GM23338 (cell line): Measurements from ENCODE around the gene HSPA12B. TPM values are rescaled to one million over a fixed set of nuclear protein-coding genes. Genes with fewer than 3 reads are reported as not detected.

Experiments
- ATAC-seq: fragments of 200-7000 bp; cut with Tn5 transposase; 3 replicates; pipeline ENCODE4 v1.9.1; 2020
- DNase-seq: peaks from one replicate; pipeline ENCODE4 v3.0.0-alpha.2; 2015; ENCODE audit warnings: low spot score
- H2AFZ ChIP-seq: fragments of 200-600 bp; sonication (generic); 2 replicates; pipeline ENCODE4 v1.8.0; 2016; ENCODE audit warnings: antibody characterized with exemption, mild to moderate bottlenecking, moderate library complexity
- H3F3A ChIP-seq: fragments of 200-600 bp; sonication (generic); replicated peaks from 2 replicates; pipeline ENCODE4 v1.8.0; 2017; ENCODE audit warnings: antibody characterized with exemption, mixed run types, low read depth
- H3K27ac ChIP-seq: fragments of 200-600 bp; sonication (generic); 2 replicates; pipeline ENCODE4 v1.6.1; 2016; ENCODE audit warnings: low read depth
- H3K27me3 ChIP-seq: fragments of 200-600 bp; sonication (generic); 2 replicates; pipeline ENCODE4 v1.8.0; 2016; ENCODE audit warnings: mild to moderate bottlenecking, mixed run types, moderate library complexity; ENCODE audit not compliant: insufficient read depth
- H3K36me3 ChIP-seq: fragments of 200-600 bp; sonication (generic); 2 replicates; pipeline ENCODE4 v1.8.0; 2016; ENCODE audit warnings: mild to moderate bottlenecking; ENCODE audit not compliant: insufficient read depth
- H3K4me1 ChIP-seq: fragments of 200-600 bp; sonication (generic); 2 replicates; pipeline ENCODE4 v1.8.0; 2016; ENCODE audit warnings: mild to moderate bottlenecking, moderate library complexity; ENCODE audit not compliant: insufficient read depth
- H3K4me2 ChIP-seq: fragments of 200-600 bp; sonication (generic); 2 replicates; pipeline ENCODE4 v1.7.1; 2017; ENCODE audit warnings: mixed run types
- H3K4me3 ChIP-seq: fragments of 200-600 bp; sonication (generic); 2 replicates; pipeline ENCODE4 v1.6.1; 2016; ENCODE audit warnings: mixed run types
- H3K79me2 ChIP-seq: fragments of 200-600 bp; sonication (generic); replicated peaks from 2 replicates; pipeline ENCODE4 v1.8.0; 2017; ENCODE audit warnings: mild to moderate bottlenecking; ENCODE audit not compliant: insufficient read depth
- H3K9me2 ChIP-seq: fragments of 200-600 bp; sonication (generic); 2 replicates; pipeline ENCODE4 v1.8.0; 2017; ENCODE audit not compliant: insufficient read depth
- H4K20me1 ChIP-seq: fragments of 200-600 bp; sonication (generic); replicated peaks from 2 replicates; pipeline ENCODE4 v1.8.0; 2017; ENCODE audit warnings: mild to moderate bottlenecking; ENCODE audit not compliant: insufficient read depth
- H3K27ac Mint-ChIP-seq: 2 replicates; pipeline ENCODE4 v1.8.0; 2020; ENCODE audit warnings: inconsistent platforms, mild to moderate bottlenecking, moderate library complexity, mixed read lengths
- H3K27me3 Mint-ChIP-seq: 3 replicates; pipeline ENCODE4 v1.8.0; 2022; ENCODE audit warnings: low read depth, mild to moderate bottlenecking, moderate library complexity, mixed read lengths, inconsistent platforms; ENCODE audit not compliant: insufficient read depth, poor library complexity
- H3K36me3 Mint-ChIP-seq: 3 replicates; pipeline ENCODE4 v1.8.0; 2021; ENCODE audit warnings: low read depth, mild to moderate bottlenecking, inconsistent platforms, moderate library complexity, mixed read lengths
- H3K4me1 Mint-ChIP-seq: 3 replicates; pipeline ENCODE4 v1.8.0; 2020; ENCODE audit warnings: mild to moderate bottlenecking, inconsistent platforms, mixed read lengths
- H3K4me3 Mint-ChIP-seq: 3 replicates; pipeline ENCODE4 v1.8.0; 2021; ENCODE audit warnings: moderate library complexity, mild to moderate bottlenecking, inconsistent platforms, mixed read lengths
- H3K9me3 Mint-ChIP-seq: 3 replicates; pipeline ENCODE4 v1.8.0; 2020; ENCODE audit warnings: moderate library complexity, mild to moderate bottlenecking, inconsistent platforms, mixed read lengths
- EZH2phosphoT487 ChIP-seq: fragments of 200-600 bp; sonication (generic); IDR thresholded peaks from one replicate; pipeline ENCODE4 v1.8.1; 2018; ENCODE audit warnings: antibody characterized with exemption; ENCODE audit not compliant: unreplicated experiment
- REST ChIP-seq: IDR thresholded peaks from one replicate; pipeline ENCODE4 v1.6.1; 2018; ENCODE audit warnings: antibody characterized with exemption; ENCODE audit not compliant: unreplicated experiment
- STAT1 ChIP-seq: IDR thresholded peaks from one replicate; pipeline ENCODE4 v1.6.1; 2016; ENCODE audit warnings: antibody characterized with exemption; ENCODE audit not compliant: unreplicated experiment
- ZNF462 ChIP-seq: fragments of 250-450 bp; sonication (Bioruptor Pico); IDR thresholded peaks from 2 replicates; pipeline ENCODE4 v1.5.0; 2020; ENCODE audit warnings: mild to moderate bottlenecking, moderate library complexity
- polyA plus RNA-seq: library from polyadenylated mRNA; unstranded; fragments of >200 nt; fragmentation: Nextera tagmentation; extraction: Ambion mirVana; gene quantifications from 2 replicates; pipeline ENCODE4 v1.2.1, GENCODE V29; 2016
- total RNA-seq: library from RNA; depleted of rRNA; stranded (reverse); fragments of >200 nt; shearing (Covaris generic); gene quantifications from 2 replicates; pipeline ENCODE4 v1.2.3, GENCODE V29; 2014

Gene HSPA12B
- total and polyA plus RNA-seq, 2 experiments from 2014 or later = 2.8 to 6.5 TPM

- ATAC-seq = no peak
- H3K27me3 Mint-ChIP-seq = peaks cover 18% of the 10 kb centered on the region
- no peak for DNase-seq
Observed at GRCh38 chr20:3740615-3741301, 8.3 kb downstream of the HSPA12B start.

More at GRCh38 chr20:3740615-3741301, 8.3 kb downstream of the HSPA12B start:
- TF ChIP-seq EZH2phosphoT487 = no peak
- no peak for TF ChIP-seq REST
- no peak for TF ChIP-seq STAT1
- no peak for TF ChIP-seq ZNF462 (CRISPR knock-in tag)
- Mint-ChIP-seq H3K4me3 (no peak overlapping the region), H3K27ac (no peak overlapping the region), H3K9me3 (no peaks in the 10 kb centered on the region), H3K4me1 (peaks cover 28% of the 10 kb centered on the region), H3K36me3 (no peaks in the 10 kb centered on the region)
- no peak overlapping the region for H3K4me2 ChIP-seq
- peaks cover 3% of the 10 kb centered on the region; the same call in 1 of the 2 replicates for H3K4me1 ChIP-seq
- H3K9me2 ChIP-seq = no peaks in the 10 kb centered on the region
- H3K4me3 ChIP-seq = no peak overlapping the region
- no peaks in the 10 kb centered on the region for H3F3A ChIP-seq
- no peak overlapping the region for H3K27ac ChIP-seq
- H3K79me2 ChIP-seq = no peaks in the 10 kb centered on the region
- no peak overlapping the region for H2AFZ ChIP-seq
- no peaks in the 10 kb centered on the region for H4K20me1 ChIP-seq
- no peaks in the 10 kb centered on the region for H3K36me3 ChIP-seq
- H3K27me3 ChIP-seq = no peaks in the 10 kb centered on the region
